Midbrain (tissue), 1 donor: Measurements from ENCODE around the gene ZBTB44.
"Not testable (repeated sequence)": the region's sequence is repeated elsewhere in the genome, so short reads cannot be mapped to it uniquely, and the experiment has no call there.

Source experiments
- DNase-seq: peaks from one replicate; lab custom pipeline; 2025; lab: John Stamatoyannopoulos, UW

The ZBTB44 gene

DNA sequence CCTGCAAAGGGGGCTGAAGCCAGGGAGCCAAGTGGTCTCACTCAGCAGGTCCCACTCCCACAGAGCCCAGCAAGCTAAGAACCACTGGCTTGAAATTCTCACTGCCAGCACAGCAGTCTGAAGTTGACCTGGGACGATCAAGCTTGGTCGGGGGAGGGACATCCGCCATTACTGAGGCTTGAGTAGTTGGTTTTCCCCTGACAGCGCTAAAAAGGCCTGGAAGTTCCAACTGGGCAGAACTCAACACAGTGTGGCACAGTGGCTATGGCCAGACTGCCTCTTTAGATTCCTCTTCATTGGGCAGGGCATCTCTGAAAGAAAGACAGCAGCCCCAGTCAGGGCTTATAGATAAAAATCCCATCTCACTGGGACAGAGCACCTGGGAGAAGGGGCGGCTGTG is 64.8 kb downstream of the ZBTB44 start:
- not testable (repeated sequence) for DNase-seq

DNA sequence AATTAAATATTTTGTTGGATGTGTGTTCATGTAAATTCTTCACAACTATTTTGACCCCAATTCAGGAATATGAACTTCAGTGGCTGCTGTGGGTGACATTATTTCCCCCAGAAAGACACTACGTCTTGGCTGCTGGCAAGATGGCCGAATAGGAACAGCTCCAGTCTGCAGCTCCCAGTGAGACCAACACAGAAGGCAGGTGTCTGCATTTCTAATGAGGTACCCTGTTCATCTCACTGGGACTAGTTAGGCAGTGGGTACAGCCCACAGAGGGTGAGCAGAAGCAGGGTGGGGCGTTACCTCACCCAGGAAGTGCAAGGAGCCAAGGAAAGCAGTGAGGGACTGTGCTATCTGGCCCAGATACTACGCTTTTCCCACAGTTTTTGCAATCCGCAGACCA is 65.3 kb downstream of the ZBTB44 start:
- DNase-seq, result no peak

DNA sequence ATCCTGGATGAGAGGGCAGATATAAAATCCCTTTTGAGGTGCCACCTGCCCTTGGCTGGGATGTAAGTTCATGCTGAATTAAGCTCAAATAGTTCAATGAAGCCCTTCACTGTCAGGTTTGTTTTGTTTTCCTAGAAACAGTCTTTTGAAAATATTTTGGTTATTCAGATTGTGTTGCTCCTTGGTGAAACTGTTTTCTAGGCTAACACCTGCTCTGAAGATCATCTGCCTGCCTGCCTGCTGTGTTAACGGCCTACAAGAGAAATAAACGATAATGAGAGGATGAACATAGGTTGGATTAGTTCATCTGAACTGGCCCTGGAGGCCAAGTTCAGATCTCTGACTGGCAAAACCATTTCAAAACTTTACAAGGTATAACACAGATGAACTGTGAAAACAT is 67.4 kb downstream of the ZBTB44 start:
- no peak for DNase-seq

DNA sequence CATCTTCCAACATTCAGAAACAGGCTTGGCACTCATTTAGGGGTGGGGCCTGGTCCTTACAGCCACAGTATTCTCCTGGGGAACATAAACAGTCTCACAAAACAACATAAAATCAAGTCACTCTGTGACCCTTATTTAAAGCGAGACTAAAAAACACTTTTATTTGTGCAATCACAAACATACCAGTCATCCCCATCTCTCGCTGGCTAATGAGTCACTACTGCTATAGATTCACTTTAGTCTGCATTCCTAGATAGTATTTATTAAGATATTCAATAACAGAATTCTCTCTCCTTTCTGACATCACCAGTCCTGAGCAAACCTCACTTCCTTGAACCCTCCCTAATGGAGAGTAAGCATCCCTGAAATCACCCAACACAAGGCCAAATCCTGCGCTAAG is 68.0 kb downstream of the ZBTB44 start:
- DNase-seq, result no peak

DNA sequence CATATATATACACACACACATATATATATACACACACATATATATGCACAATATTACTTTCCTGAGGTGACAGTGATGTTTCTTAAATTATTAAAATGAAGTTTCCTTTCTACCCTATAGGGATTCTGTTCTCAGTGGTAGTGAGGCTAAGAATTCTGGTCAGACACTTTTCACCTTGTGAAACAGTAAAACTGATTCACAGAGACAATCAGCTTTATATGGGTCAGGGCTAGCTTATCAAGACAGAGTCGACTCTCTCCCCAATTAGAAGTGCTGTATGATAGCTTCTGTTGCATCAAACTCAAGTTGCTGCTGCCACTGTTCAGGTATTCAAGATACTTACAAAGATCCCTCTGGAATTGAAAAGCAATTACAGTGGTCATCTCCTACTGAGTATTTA is 68.4 kb downstream of the ZBTB44 start:
- DNase-seq, result no peak

DNA sequence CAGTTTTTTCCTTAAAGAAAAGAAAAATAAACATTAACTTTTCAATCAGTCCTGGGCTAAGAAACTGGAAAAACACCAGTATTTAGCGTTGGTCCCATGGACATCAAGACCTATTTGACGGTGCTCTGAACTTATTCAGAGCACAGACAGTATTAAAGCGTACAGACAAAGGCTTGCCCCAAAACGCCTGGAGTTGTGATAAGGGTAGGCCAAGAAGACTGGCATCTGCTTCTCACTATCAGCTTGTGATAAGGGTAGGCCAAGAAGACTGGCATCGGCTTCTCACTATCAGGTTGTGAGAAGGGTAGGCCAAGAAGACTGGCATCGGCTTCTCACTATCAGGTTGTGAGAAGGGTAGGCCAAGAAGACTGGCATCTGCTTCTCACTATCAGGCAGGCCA is 69.3 kb downstream of the ZBTB44 start:
- DNase-seq, result not testable (repeated sequence)

DNA sequence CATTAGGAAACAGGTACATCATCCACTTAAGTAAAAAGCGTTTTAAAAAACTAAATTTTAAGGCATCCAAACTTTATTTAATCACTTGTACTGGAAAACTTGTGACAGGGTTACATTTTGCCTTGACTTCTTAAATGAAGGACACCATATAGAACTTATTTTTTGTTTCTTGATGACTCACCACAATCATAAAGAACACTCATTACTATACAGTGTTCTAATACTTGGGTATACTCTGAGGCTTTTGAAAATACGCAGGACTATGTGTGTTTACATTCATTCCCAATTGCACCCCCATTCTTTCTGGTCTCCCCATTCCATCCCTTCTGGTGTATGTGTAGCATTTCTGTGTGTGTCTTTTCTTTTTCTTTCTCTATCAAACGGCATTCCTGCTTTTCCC is 69.9 kb downstream of the ZBTB44 start:
- DNase-seq, result no peak

DNA sequence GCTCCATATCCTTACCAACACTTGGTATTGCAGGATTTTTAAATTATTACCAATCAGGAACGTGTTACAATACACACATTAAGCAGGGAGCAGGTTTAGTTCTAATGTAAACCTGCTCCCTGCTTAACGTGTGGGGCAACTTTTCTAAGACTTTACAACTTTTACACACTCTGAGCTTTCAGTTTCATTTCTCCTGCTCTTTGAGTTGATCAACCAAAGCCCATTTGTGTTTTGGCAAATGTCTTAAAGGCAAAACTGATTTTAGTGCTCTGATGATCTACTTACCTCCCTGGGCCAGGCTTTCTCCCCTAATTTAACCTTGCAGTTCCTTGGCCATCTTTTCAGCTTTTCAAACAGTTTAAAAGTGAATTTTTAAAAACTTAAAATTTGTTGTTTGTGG is 70.9 kb downstream of the ZBTB44 start:
- no peak for DNase-seq

DNA sequence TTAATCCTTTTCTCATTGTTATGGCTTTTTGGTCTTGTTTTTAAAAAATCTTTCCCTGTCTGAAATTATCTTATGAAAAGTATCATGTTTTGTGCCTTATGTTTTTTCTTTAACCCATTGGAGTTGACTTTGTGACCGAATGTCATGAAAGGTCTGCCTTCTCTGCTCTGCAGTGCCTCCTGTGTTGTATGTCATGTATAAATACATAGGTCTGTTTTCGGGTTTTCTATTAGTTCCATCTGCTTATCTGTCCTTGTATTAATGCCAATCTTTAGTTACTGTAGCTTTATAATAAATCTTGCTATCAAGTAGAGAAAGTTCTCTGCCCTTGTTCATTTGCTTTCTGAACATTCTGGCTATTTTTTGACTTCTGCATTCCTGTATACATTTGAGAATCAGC is 73.0 kb downstream of the ZBTB44 start:
- no peak for DNase-seq

DNA sequence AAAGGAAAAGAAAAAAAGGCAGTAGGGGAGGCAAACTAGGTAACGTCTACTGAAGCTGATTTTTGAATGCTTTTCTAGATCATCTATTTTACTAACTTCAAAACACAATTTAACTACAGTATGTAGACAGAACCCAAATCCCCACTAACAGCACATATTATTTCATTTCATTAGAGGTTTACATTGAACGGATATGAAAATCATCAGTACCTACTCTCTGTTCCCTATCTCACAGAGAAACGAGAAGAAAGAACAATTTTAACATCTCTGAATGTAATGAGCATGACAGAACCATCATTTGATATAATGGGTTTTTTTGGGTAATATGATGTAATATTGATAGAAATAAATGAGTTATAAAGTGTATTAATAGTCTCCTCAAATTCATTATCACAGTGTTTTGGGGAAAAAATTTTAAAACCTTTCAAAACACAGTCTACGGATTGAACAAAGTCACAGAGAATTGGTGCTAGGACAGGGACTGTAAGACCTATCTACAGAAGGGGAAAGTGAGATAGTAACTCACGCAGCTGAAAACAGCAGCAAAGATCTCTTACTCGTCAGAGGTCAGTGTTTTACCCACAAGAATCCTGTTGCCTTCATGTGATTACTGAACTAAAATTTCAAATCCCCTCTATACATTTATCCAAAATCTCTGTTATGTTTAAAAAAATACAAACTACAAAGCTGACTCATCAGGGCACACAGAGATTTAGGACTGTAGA is 77.3 kb downstream of the ZBTB44 start:
- no peak for DNase-seq

DNA sequence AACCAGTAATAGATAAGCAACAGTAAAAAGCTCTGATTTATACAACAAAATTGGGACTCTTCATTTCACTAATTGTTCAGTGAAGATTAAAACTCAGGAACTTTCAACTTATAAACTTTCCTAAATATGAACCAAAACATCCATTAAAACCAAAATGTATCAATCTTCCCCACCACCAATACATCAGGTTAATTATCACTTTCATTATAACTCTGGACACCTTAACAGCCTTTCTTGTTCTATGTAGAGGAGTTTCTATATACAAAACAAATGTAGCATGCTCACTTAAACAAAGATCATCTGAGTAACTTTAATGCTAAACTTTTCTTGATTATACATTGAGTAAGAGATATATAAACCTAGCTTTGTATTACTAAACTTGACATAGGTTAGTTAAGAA is 80.4 kb downstream of the ZBTB44 start:
- no peak for DNase-seq

DNA sequence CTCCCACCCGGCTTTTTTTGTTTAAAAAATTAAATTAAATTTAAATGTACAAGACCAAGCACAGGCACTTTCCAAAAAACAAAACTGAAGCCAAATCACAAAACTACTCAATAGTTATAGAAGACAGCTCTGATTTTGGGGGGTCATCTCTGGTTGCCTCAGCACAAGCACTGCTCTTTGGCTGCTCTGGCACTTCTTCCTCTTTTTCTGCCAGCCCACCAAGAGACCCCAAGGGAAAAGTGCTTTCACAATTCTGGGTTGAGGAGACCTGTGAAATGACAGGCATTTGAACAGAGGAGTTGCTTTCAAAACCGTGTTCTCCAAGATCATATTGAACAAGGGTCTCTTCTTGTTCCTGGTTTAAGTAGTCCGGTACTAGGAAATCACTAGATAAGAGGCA is 80.8 kb downstream of the ZBTB44 start:
- not testable (repeated sequence) for DNase-seq

DNA sequence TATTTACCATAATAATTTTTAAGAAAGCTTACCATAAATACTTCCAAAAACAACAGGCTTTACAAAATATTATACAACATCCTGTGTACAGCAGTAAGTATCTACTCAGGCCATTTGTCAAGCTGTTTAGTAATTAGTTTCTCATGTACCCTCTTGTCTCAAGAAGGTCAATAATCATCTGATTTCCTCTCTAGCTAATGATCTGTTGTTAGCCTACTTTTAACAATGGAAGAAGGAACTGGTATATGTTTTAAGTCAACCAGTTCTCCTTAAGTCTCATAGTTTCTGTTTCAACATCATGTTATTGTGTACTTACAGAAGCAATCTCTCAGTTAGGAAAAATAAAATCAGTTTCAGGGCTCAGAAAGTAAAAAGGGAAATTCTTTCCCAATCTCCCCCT is 81.2 kb downstream of the ZBTB44 start:
- DNase-seq, result not testable (repeated sequence)

DNA sequence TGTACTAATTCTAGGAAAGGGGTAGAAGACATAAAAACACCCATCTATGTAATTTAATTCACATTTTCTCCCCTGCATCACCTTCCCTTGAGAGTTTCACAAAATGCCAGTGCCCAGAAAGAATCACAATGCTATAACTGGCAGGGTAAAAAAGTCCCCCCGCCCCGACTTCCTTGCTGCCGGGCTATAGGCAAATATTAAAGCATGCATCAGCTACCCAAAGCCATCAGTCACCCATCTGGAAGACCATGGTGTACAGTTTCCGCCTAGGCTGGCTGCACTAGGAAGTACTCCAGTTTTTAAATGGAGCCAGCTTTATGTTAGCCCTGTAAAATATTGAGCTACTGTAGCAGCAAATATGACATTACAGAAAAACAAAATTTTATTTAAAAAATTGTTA is 87.3 kb downstream of the ZBTB44 start:
- no peak for DNase-seq

DNA sequence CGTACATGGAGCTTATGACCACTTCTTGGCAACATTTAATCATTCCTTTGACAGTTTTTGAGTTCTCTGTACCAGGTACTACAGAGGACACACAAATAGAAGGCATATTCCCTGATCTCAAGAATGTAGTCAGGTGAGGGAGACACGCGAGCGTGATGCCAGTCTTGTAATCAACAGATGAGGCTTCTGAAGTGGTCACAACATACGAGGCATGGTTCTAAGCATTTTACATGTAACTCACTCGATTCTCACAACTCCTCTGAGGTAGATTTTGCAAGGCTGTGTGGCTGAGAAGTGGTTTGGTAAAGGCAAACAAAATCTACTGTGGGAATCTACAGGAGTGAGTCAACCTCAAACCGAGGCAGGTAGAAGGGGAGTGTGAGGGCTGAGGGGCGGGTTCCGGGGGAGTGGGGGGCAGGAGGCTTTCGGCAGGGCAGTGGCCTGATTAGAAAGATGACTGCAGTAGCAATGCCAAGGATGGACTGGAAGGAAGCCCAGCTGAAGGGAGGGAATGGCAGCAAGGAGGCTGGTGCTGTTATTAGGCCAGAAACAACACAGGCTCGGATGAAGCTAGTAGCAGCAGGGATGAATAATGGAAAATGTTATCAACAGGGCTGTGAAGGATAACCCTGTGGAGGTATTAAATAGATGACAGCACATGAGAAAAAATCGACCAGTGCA is 91.3 kb downstream of the ZBTB44 start:
- DNase-seq, result no peak

DNA sequence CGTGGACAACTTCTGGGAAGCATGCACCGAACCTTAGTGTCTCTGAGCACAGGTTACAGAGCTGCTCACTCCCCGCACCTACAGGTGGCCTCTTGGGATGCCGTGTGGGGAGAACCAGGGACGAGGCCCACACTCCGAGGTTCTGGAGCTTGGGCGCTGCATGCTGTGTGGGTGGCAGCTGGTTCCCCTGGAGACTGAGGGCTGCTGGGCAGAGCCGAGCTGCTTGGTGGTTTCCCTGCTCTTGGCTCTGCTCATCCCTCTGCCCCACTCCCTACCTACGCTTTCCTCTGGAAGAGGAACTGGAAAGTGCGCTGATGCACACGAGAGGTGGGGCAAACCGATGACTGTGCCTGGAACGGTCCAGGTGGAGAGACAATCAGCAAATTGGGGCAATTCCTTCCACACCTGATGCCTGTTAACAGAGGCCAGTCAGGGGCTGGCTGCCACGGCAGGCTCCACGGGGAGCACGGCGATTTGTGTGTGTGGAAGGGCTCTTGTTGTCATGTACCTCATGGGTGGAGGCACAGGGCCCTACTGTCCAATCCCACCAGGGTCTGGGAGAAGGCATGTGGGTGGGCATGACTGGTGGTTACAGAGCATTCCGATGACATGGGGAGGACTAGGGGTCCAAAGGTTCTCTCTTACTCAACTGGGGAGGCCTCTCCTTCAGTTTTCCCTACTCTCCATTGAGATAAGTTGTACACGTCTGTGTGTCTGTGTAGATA is 94.2 kb downstream of the ZBTB44 start:
- no peak for DNase-seq

DNA sequence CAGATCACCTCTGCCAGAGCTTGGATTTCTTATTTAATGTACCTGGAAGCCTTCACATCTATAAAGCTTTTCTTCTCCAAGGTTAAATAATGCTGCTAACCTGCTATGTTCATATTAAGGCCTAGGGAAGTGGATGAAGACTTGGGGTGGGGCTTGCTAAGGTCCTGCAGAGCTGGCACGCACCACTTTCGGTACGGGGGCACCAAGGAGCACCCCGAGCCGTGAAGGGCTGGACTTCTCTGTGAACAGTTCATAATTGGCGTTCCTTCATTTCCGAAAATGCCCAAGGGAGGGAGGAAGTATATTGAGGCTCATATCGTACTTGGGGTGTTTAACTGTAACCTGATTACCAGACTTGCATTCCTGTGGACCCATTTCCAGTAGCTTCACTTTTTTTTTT is 95.6 kb downstream of the ZBTB44 start:
- DNase-seq, result no peak

DNA sequence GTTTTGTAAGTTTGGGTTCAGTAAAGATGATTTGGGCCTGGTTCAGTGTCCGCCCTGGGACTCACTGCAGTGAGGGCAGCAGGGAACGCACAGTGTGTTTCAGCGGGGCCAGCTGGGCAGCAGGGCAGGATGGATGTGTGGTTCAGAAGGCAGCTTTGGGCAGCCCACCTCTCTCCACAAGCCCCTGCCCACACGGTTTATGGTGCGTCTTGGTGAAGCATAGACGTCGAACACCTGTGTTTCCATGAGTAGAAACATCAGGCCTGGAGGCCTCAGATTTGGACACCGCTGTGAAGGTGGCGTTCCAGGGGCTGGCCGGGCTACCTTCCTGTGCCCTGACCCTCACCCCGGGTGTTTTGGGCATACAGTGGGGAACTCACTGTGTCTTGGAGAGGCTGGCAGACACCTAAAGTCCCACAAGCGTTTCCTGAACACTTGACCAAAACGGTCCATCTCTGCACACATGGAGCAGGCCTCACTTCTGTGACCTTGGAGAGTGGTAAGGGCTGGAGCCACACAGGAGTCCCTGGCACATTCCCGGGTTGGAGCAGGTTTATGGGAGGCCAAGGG is 96.1 kb downstream of the ZBTB44 start:
- no peak for DNase-seq

DNA sequence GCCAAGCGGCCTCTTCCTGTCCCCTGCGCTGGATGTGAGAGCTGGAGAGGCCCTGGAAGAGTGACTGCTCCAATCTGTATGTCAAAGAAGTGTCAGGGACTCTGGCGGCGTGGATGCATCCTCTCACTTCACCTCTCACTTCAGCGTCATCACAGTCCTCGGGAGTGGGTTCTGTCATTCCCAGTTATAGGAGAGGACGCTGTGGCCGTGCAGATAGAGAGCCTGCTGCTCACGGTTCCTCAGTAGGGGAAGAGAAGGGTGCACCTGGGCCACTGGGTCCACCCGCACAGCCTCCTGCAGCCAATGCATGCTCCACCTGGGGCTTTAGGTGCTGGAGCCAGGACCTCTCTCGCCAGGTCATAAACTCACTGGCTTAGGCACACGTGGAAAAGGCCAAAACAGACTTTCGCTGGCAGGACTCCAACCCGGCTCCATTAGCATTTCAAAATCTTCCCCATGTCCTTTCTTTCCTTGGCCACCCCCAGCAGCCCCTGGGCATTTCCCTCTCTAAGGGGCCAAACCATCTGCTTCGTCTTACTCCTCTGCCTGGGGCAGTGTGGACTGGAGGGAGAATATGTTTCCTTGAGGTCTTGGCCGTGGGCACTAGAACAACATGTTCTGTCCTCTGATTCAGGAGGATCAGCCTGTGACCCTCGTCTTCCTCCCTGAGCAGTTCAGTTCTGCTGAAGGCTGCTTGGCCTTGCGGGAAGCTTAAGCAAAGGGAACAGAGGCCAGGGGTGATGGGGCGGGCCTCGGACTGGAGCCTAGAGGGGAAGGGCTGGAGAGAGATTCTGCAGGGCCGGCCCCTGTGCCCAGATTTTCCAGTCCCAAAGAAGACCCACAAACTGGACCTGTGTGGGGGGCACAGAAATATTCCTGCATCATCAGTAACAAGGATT is 97.3 kb downstream of the ZBTB44 start:
- no peak for DNase-seq

DNA sequence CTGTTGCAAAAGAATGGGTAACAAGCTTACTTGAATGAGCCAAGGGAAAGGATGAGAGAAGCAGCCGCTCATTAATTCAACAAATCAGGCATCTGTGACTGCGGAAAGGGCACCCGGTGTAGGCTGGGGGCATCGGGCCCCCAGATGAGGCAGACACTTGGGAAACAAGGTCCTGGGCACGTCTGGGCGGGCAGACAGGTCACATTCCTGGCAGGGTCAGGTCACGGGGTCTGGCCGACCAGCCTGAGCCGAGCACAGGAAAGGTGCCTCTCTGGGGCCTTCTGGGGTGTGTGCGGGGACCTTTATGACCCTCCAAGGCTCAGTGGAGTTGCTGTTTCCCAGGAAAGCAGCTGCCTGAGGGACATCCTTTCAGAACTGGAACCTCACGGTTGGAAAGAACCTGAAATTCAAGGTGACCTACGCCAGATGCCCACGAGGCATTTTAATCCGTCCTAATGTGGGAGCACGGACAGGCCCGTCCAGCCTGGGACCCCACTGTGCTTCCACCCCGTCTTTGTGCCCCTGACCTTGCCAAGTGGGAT is 98.1 kb downstream of the ZBTB44 start:
- no peak for DNase-seq

DNA sequence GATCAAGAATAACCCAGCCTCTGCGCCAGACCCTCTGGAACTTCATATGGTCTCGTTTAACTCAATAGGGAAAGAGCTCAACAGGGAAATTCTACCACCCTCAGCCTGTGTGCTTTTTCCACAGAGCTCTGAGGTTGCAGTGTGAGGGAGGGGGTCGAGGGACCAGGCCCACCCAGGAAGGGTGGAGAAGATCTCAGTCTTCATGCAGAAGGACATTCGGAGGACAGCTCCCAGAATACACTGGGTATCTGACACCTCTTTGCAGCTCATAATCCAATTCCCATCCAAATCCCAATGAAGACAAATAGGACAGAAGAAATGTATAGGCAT is 98.5 kb downstream of the ZBTB44 start:
- no peak for DNase-seq
